ENCODE results near the gene ST8SIA1. TPM values are rescaled to one million over a fixed set of nuclear protein-coding genes. Genes with fewer than 3 reads are reported as not detected.

Gene ST8SIA1
- total and polyA plus RNA-seq, 2 experiments from 2014 or later, result 5.3 to 10.1 TPM

DNA sequence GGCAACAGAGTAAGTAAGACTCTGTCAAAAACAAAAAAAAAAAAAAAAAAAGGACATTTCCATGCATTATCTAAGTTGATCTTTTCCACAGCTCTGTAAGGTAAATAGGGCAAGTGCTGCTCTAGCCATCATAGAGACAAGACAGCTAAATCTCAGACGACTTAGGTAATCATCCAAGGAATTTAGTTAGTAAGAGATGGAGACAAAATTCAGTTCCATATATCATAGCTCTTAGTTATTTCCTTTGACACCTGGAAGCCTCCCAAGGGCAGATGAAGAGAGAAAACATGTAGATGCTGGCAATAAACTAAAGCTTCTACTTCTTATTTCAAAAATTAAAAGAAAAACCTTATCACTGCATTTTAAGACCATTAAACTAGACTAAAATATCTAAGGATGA, 48.7 kb downstream of the ST8SIA1 start:
- H3K27ac ChIP-seq, result no peak overlapping the region
- peaks cover 4% of the 10 kb centered on the region for H3K4me1 ChIP-seq (ENCODE audit: low read depth)
- no peaks in the 10 kb centered on the region for H3K27me3 ChIP-seq
- no peaks in the 10 kb centered on the region for H3K36me3 ChIP-seq
- DNase-seq (ENCODE audit: low read depth in 1 of 2, low spot score in 1 of 2), result no peak
- TF ChIP-seq, protein P1, sequence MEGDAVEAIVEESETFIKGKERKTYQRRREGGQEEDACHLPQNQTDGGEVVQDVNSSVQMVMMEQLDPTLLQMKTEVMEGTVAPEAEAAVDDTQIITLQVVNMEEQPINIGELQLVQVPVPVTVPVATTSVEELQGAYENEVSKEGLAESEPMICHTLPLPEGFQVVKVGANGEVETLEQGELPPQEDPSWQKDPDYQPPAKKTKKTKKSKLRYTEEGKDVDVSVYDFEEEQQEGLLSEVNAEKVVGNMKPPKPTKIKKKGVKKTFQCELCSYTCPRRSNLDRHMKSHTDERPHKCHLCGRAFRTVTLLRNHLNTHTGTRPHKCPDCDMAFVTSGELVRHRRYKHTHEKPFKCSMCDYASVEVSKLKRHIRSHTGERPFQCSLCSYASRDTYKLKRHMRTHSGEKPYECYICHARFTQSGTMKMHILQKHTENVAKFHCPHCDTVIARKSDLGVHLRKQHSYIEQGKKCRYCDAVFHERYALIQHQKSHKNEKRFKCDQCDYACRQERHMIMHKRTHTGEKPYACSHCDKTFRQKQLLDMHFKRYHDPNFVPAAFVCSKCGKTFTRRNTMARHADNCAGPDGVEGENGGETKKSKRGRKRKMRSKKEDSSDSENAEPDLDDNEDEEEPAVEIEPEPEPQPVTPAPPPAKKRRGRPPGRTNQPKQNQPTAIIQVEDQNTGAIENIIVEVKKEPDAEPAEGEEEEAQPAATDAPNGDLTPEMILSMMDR (IDR thresholded peaks at IDR 0.05; ENCODE audit: low read depth, low read length), result no peak
- no peak overlapping the region for H3K4me3 ChIP-seq
- H3K9me3 ChIP-seq (ENCODE audit: low read depth), result no peaks in the 10 kb centered on the region

DNA sequence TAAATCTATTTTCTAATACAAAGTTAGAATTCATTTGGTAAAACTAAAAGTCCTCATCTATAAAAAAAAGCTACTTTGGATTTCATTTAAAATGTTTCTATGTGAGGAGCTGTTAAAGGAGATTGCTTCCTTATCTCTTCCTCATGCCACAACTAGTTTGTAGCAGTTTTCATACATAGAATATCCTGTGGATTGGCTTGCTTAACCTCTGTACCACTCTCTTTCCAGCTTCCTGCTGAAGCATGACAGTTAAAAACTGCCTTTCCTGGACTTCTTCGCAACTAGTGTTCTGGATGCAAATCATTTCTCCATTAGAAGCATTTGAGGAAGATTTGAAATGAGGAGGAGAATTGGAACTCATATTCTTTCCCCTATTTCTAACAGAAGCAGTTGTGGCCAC, 49.6 kb downstream of the ST8SIA1 start:
- Histone ChIP-seq H3K4me1 (ENCODE audit: low read depth) (peaks cover 4% of the 10 kb centered on the region), H3K36me3 (no peaks in the 10 kb centered on the region), H3K27ac (no peak overlapping the region), H3K27me3 (no peaks in the 10 kb centered on the region), H3K9me3 (ENCODE audit: low read depth) (no peaks in the 10 kb centered on the region), H3K4me3 (no peak overlapping the region)
- DNase-seq (ENCODE audit: low read depth in 1 of 2, low spot score in 1 of 2), result peak in 1 of 2 donors; percentile 67
- TF ChIP-seq, protein P1 (IDR thresholded peaks at IDR 0.05; ENCODE audit: low read depth, low read length), result no peak

DNA sequence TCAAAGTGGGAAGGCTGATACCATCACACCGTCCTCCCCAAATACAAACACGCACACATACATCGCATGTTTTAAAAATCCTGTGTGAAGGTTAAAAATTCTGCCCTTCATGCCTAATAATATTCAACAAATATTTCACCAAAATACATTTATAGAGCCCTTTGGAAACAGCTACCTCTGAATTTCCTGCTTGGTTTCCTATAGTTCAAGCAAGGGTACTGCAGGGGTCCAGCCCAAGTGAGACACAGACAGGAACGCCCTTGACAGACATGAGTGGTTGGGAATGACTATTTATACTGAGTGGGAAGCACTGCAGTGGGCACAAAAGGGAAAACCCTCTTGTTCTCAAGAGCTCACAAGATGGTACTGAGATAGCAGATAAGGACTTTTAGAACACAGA, 51.0 kb downstream of the ST8SIA1 start:
- TF ChIP-seq, protein P1 (IDR thresholded peaks at IDR 0.05; ENCODE audit: low read depth, low read length), result no peak
- Histone ChIP-seq H3K9me3 (ENCODE audit: low read depth) (no peaks in the 10 kb centered on the region), H3K36me3 (no peaks in the 10 kb centered on the region), H3K4me1 (ENCODE audit: low read depth) (peaks cover 4% of the 10 kb centered on the region), H3K27me3 (no peaks in the 10 kb centered on the region), H3K27ac (no peak overlapping the region), H3K4me3 (no peak overlapping the region)
- no peak for DNase-seq (ENCODE audit: low read depth in 1 of 2, low spot score in 1 of 2)

DNA sequence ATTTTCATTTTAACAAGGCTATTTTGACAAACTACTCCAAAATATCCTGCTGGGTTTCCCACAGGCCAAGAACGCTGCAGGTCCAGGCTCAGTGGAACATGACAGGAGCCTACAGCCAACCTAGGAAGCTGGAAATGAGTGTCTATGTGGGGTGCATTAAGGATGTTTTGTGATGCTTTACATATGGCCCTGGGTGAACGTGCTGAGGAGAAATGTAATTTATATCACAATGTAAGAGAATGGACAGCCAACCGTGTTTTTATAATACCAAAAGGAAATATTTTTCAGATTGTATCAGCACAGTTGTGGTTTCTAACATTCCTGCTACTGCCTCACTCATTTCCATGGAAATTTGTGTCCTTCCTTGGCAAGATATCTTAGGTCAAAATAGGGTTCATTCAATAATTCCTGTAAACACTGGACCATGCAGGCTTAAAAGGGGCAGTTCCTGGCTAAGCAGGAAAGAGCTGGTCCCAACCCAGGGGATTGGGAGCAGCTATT, 51.5 kb downstream of the ST8SIA1 start:
- TF ChIP-seq, protein P1 (IDR thresholded peaks at IDR 0.05; ENCODE audit: low read depth, low read length), result no peak

DNA sequence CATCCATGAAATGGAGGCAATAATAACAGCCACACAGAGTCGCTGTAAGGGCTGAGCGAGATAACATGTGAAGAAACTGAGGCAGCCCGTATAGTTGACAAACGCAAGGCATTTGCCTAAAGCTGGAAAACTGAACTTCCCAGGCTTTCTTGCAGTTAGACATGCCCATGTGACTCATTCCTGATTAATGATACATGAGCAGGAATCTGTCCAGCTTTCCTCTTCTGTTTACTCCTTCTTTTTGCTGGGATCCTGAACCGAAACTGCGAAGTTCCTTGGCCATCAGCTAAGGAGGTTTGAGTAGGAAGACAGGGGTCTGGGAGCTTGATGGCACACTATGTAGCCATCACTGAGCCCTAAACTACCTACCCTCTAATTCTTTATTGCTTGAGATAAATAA, 52.2 kb downstream of the ST8SIA1 start:
- Histone ChIP-seq H3K27me3 (no peaks in the 10 kb centered on the region), H3K27ac (no peak overlapping the region), H3K9me3 (ENCODE audit: low read depth) (no peaks in the 10 kb centered on the region), H3K4me3 (no peak overlapping the region), H3K4me1 (ENCODE audit: low read depth) (peaks cover 4% of the 10 kb centered on the region), H3K36me3 (no peaks in the 10 kb centered on the region)
- TF ChIP-seq, protein P1 (IDR thresholded peaks at IDR 0.05; ENCODE audit: low read depth, low read length), result no peak
- DNase-seq (ENCODE audit: low read depth in 1 of 2, low spot score in 1 of 2), result peak in 1 of 2 donors; percentile 82

More for the DNA sequence above, 51.5 kb downstream of the ST8SIA1 start:
- no peaks in the 10 kb centered on the region for H3K27me3 ChIP-seq
- no peaks in the 10 kb centered on the region for H3K36me3 ChIP-seq
- H3K27ac ChIP-seq, result no peak overlapping the region
- H3K4me1 ChIP-seq (ENCODE audit: low read depth), result peaks cover 4% of the 10 kb centered on the region
- DNase-seq (ENCODE audit: low read depth in 1 of 2, low spot score in 1 of 2), result peak in 1 of 2 donors; percentile 89
- H3K4me3 ChIP-seq, result no peak overlapping the region
- H3K9me3 ChIP-seq (ENCODE audit: low read depth), result no peaks in the 10 kb centered on the region
